Left renal cortex interstitium (tissue), 4 donors: ENCODE measurements around the gene MIA2. TPM values are rescaled to one million over a fixed set of nuclear protein-coding genes. Genes with fewer than 3 reads are reported as not detected.
"Not testable (repeated sequence)": the region's sequence is repeated elsewhere in the genome, so short reads cannot be mapped to it uniquely, and the experiment has no call there.

ENCODE experiments used
- DNase-seq, 4 donors: peaks; one replicate each; pipeline ENCODE4 v3.0.0-alpha.2; 2013; ENCODE audit warnings: low read depth in 4 of 4, low spot score in 2 of 4, missing footprints in 1 of 4
- polyA plus RNA-seq, 4 donors: library from polyadenylated mRNA; unstranded; fragments of 120-200 nt; gene quantifications; one replicate each; pipeline ENCODE4 v1.2.1, GENCODE V29; 2013; ENCODE audit not compliant: insufficient read length in 4 of 4

MIA2 gene, protein sequence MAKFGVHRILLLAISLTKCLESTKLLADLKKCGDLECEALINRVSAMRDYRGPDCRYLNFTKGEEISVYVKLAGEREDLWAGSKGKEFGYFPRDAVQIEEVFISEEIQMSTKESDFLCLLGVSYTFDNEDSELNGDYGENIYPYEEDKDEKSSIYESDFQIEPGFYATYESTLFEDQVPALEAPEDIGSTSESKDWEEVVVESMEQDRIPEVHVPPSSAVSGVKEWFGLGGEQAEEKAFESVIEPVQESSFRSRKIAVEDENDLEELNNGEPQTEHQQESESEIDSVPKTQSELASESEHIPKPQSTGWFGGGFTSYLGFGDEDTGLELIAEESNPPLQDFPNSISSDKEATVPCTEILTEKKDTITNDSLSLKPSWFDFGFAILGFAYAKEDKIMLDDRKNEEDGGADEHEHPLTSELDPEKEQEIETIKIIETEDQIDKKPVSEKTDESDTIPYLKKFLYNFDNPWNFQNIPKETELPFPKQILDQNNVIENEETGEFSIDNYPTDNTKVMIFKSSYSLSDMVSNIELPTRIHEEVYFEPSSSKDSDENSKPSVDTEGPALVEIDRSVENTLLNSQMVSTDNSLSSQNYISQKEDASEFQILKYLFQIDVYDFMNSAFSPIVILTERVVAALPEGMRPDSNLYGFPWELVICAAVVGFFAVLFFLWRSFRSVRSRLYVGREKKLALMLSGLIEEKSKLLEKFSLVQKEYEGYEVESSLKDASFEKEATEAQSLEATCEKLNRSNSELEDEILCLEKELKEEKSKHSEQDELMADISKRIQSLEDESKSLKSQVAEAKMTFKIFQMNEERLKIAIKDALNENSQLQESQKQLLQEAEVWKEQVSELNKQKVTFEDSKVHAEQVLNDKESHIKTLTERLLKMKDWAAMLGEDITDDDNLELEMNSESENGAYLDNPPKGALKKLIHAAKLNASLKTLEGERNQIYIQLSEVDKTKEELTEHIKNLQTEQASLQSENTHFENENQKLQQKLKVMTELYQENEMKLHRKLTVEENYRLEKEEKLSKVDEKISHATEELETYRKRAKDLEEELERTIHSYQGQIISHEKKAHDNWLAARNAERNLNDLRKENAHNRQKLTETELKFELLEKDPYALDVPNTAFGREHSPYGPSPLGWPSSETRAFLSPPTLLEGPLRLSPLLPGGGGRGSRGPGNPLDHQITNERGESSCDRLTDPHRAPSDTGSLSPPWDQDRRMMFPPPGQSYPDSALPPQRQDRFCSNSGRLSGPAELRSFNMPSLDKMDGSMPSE (N-terminal part only)
- 10 to 100 TPM; 61.6 to 83.5 (median 73.2) TPM for polyA plus RNA-seq

- no peak for DNase-seq
Measured at GRCh38 chr14:39233680-39234326, at the start of gene MIA2. MIA2 (plus strand) TSS chr14:39233915; CDS start chr14:39234115, 200 bp downstream.

DNA sequence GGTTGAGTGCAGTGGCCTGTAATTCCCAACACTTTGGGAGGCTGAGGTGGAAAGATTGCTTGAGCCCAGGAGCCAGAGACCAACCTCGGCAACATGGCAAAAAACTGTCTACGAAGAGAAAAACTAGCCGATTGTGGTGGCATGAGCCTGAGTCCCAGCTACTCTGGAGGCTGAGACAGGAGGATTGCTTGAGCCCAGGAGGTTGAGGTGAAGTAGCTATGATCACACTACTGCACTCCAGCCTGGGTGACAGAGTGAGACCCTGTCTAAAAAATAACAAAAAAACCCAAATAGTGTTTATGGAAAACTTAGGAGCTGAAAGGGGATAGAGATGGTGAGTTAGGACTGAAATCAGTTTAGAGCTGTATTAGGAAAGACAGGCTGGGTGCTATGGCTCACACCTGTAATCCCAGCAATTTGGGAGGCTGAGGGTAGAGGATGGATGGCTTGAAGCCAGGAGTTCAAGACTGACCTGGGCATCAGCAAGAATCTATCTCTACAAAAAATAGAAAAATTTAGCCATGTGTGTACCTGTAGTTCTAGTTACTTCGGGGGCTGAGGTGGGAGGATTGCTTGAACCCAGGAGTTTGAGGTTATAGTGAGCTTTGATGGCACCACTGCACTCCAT, 49.0 kb upstream of the MIA2 start:
- no peak for DNase-seq

GRCh38 chr14:39185256-39186049, 48.3 kb upstream of the MIA2 start:
- DNase-seq = no peak

DNA sequence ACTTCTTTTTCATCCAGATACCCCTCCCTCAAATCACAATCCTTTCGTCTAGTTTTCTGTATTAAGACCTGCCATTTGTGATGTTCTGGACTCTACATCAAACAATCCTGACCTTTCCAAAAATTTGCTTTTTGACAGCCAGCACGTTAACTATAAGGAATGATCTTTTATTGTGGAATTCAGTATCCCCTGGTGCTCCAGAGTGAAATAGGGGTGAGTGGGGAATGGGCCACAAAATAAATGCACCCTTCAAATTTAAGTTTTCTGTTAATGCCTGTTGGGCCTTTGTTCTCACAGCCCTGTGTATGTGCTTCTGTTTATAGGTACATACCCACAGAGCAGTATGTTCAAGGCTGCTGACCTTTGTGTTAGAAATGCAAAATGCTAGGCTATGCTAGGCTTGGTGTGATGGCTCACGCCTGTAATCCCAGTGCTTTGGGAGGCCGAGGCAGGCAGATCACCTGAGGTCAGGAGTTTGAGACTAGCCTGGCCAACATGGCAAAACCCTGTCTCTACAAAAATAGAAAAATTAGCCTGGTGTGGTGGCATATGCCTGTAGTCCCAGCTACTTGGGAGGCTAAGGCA, 46.7 kb upstream of the MIA2 start:
- DNase-seq = no peak

DNA sequence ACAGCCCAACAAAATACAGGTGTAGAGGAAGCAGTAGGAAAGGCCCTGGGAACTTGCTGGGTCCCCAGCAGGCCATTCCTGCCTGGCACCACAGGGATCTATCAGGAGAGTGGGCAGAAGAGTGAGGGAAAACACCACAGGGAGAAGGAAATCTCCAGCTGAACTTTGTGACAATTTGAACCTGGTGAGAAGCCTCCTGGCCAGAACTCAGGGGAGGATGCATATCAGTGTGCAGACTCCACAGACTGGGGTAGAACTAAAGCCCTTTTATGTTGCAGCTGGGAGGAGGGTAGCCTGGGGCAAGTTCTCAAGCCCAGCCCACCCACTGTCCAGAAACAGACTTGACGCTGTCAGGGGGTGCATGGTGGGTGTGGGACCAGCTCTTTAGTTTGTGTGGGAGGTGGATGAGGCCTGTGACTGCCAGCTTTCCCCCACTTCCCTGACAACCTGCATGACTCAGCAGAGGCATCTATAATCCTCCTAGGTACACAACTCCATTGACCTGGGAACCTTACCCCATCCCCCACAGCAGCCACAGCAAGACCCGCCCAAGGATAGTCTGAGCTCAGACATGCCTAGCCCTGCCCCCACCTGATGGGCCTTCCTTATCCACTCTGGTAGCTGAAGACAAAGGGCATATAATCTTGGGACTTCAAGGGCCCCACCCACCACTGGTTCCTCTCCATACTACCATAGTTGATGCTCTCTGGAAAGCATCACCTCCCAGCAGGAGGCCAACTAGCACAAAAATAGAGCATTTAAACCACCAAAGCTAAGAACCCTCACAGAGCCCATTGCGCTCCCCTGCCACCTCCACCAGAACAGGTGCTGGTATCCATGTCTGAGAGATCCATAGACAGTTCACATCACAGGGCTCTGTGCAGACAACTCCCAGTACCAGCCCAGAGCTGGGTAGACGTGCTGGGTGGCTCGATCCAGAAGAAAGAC, 29.8 kb upstream of the MIA2 start:
- DNase-seq = no peak

GRCh38 chr14:39207430-39207829, 26.3 kb upstream of the MIA2 start:
- not testable (repeated sequence) for DNase-seq

GRCh38 chr14:39211109-39211741, 22.5 kb upstream of the MIA2 start:
- no peak for DNase-seq

DNA sequence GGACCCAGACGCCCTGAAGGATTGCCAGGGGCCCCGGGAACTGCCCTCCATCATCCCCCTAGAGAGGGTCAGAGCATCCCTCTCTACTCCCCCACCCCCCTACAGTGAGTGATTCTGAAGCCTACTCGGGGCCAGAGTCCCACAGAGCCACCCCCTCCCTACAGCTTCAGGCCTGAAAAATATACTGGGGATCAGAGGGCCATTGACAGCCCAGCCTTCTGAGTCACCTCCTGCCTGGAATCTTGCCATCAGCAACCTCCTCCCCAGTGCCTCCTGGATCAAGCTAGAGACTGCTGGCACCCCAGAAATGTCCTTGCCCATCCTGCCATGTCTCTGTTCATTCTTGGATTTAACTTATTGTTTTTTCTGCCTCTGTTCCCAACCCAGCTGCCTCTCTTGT, 21.7 kb upstream of the MIA2 start:
- DNase-seq = no peak

DNA sequence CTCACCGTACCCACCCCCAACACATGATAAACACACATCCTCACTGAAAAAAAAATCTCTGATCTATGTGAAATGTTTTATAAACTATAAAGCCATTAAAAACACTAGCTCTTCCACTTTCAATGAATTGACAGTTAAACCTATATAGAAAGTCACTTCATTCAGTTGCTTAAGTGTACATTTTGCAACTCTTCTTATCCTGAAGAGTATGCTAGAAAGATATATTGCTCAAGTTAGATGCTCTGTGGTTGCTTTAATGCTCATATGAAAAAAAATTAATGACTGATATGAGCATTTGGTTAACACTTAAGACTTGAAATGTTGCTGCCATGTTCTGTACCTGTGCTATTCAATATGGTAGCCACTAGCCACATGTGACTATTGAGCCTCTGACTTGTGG, 21.0 kb upstream of the MIA2 start:
- DNase-seq = no peak

DNA sequence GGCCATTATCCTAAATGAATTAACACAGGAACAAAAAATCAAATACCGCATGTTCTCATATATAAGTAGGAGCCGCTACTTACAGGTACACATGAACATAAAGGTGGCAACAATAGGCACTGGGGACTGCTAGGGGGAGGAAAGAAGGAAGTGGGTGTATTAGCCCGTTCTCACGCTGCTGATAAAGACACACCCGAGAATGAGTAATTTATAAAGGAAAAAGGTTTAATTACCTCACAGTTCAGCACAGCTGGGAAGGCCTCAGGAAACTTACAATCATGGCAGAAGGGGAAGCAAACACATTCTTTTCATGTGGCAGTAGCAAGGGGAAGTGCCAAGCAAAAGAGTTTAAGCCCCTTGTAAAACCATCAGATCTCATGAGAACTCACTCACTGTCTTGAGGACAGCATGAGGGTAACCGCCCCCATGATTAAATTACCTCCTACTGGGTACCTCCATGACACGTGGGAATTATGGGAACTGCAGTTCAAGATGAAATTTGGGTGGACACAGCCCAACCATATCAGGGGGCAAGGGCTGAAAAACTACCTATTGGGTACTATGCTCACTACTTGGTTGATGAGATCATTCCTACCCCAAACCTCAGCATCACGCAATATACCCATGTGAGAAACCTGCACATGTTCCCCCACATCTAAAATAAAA, 16.4 kb upstream of the MIA2 start:
- DNase-seq = no peak

DNA sequence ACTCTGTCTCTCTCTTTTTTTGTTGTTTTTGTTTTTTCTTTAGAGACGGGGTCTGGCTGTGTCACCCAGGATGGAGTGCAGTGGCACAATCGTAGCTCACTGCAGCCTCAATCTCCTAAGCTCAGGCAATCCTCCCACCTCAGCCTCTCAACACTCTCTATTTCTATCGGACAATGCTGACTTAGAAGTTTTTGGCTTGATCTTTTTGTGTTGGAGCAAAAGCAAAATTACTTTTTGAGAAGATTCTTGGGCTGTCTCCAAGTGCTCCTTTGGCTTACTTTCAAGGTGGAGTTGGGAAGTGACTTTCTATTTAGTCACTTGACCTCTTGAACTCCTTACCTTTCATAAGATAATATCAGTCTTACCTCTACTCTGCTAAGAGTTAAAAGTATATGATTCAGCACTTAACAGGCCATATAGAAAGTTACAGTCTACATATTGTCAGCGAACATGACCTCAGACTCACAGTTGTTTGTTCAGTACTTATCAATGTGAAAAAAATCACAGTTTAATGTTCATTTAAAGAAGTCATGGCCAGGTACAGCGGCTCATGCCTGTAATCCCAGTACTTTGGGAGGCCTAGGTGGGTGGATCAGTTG, 15.4 kb upstream of the MIA2 start:
- DNase-seq = no peak

- no peak for DNase-seq
Measured at GRCh38 chr14:39219075-39219499, 14.6 kb upstream of the MIA2 start.

DNA sequence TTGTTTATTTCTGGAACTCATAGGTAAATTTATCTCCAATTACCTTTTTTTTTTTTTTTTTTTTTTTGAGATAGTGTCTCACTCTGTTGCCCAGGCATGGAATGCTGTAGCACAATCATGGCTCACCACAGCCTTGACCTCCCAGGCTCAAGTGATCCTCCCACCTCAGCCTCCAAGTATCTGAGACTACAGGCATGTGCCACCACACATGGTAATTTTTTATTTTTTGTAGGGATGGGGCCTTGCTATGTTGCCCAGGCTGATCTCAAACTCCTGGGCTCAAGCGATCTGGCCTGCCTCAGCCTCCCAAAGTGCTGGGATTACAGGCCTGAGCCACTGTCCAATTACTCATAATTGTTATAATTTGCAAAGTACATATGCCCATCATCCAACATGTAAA, 13.2 kb upstream of the MIA2 start:
- not testable (repeated sequence) for DNase-seq

DNA sequence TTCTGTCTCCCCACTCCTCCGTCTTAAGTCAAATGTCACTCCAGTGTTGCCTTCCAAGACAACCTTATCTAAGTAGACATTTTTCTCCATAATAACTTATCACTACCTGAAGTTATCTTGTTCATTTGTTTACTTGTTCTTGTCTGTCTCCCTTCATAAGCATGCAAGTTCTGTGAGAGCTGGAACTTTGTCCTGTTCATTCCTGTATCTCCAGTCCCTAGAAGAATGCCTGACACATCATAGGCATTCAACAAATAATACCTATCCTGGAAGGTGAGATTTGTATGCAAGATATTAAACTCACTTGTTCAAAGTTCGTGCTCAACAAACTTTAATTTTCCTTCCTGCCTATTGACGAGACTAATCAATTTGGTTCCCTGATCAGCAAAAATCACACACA, 5.7 kb upstream of the MIA2 start:
- DNase-seq = no peak

GRCh38 chr14:39228509-39229221, 5.0 kb upstream of the MIA2 start:
- no peak for DNase-seq

DNA sequence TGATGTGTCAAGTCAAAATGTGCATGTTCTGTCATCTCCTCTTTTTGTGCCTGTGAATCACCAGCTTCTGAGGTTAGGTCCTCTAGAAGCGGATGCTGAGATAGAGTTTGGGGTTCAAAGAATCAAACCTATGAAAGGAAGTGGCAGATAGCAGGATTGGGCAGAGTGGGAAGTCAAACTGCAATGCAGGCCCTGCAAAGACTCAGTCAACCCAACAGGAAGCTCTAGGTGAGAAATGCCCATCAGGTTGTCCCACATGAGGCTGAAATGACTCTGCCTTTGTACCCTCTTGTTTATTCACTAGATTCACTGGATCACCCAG, 4.5 kb upstream of the MIA2 start:
- DNase-seq = no peak
